Cardiac fibroblast (primary cell): Measurements from ENCODE around the gene ZNF664.
A peak's percentile ranks its signal among the peaks of the same experiment; 100 is the strongest.

ENCODE experiments used
- DNase-seq, 2 donors: peaks; one replicate each; pipeline versions ENCODE4 v3.0.0 to v3.0.0-alpha.2; 2010; ENCODE audit warnings: low read depth in 2 of 2
- H3K4me3 ChIP-seq, 2 donors: replicated peaks in 1 of 2; 1 replicate in 1 of 2; 2 replicates in 1 of 2; pipeline ENCODE4 v1.5.1; 2011; ENCODE audit warnings: low read depth in 2 of 2, low read length in 2 of 2, mild to moderate bottlenecking in 2 of 2, moderate library complexity in 1 of 2
- TF ChIP-seq, protein P1 (sequence below): IDR thresholded peaks from one replicate; pipeline ENCODE4 v1.5.1; 2011; ENCODE audit warnings: low read depth, mild to moderate bottlenecking, low read length, inconsistent platforms

ZNF664 gene

DNA sequence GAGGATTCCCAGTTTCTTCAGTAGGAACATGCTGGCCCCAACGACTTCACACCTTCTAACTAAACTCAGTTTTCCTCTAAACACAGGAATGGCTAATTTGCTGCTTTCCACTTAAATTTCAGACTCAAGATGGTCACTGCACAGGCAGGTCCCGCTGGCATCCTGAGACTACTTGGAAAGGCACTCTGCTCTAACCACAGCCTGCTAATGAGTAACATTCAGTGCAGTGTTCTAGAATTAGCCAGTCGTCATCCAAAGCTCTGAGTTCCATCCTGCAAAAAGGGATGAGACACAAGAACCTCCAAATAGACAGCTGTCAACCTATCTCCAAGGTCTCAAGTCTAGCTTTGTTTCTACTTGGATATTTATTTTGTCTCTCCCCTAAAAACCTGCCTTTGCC is 6.4 kb upstream of the ZNF664 start:
- TF ChIP-seq, protein P1, sequence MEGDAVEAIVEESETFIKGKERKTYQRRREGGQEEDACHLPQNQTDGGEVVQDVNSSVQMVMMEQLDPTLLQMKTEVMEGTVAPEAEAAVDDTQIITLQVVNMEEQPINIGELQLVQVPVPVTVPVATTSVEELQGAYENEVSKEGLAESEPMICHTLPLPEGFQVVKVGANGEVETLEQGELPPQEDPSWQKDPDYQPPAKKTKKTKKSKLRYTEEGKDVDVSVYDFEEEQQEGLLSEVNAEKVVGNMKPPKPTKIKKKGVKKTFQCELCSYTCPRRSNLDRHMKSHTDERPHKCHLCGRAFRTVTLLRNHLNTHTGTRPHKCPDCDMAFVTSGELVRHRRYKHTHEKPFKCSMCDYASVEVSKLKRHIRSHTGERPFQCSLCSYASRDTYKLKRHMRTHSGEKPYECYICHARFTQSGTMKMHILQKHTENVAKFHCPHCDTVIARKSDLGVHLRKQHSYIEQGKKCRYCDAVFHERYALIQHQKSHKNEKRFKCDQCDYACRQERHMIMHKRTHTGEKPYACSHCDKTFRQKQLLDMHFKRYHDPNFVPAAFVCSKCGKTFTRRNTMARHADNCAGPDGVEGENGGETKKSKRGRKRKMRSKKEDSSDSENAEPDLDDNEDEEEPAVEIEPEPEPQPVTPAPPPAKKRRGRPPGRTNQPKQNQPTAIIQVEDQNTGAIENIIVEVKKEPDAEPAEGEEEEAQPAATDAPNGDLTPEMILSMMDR: no peak
- DNase-seq: peak; percentile 23 to 65
- no peak overlapping the region for H3K4me3 ChIP-seq

DNA sequence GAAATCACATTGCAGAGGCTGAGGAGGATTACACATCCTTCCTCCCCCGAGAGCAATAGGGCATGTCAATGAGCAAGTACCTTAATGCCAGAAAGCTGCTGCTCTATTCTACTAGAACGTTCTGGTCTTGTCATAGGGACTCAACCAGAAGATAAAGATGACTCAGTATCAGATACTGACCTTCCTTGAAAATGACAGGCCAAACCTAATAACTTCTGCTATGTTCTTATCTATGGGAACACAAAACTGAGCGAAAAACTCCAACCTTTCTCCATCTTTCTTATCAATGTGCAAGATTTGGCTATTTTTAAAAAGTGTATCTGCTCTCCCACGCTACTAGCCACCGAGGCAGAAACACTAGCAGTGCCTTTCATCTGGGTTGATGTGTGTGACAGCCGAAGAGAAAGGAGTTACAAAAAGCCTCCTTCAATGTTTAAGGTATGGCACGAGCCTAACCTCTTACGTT is 5.9 kb upstream of the ZNF664 start:
- TF ChIP-seq, protein P1: no peak
- DNase-seq: peak in 1 of 2 donors; percentile 19
- no peak overlapping the region for H3K4me3 ChIP-seq

DNA sequence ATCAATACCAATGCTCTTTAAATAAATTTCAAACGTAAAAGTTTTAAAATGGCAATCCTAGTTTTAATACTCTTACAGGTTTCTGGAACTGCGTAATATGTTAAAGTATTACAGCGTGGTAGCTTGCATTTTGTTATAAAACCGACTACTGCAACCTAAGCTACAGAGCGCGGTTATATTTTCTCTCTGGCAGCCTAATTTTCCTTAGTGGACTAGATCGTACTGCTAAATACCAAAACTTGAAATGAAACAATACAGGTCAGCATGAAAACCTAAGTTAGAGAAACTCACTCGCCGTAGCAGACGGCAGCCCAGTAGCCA is 1.6 kb upstream of the ZNF664 start:
- TF ChIP-seq, protein P1: no peak
- H3K4me3 ChIP-seq: peak overlapping the region; percentile 80 to 83
- peak in 1 of 2 donors; percentile 53 for DNase-seq

DNA sequence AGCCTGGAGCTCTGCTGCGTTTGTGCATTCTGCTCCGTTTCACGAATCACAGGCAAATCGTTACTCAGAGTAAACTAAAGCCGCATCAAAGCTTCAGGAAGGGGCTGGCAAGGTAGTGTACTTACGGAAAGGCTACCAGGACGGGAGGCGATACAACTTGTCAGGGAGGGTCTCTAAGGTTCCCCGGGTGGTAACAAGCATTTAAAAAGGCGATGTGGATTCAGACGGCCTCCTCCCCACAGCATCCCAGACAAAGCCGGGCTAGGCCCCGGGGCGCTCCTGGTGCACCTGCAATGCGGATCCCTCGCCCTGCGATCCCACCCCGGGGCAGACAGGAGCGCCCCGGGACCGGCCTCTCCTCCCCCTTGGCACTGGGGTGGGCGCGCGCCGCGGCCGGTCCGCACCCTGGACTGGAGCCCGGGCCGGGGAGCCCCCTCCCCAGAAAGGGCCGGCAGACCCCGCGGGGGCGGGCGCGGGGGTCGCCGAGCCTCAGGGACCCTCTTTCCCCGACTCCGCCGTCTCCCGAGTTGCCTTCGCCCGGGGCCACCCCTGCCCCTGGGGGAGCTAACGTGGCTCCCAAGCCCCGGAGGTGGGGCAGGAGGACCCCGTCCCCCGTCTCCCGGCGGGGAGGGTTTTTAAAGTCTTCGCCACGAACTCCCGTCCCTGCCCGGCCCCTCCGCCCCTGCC is 1.1 kb upstream of the ZNF664 start:
- H3K4me3 ChIP-seq: peak overlapping the region; percentile 80 to 83
- peak in 1 of 2 donors; percentile 47 for DNase-seq
- TF ChIP-seq, protein P1: no peak

DNA sequence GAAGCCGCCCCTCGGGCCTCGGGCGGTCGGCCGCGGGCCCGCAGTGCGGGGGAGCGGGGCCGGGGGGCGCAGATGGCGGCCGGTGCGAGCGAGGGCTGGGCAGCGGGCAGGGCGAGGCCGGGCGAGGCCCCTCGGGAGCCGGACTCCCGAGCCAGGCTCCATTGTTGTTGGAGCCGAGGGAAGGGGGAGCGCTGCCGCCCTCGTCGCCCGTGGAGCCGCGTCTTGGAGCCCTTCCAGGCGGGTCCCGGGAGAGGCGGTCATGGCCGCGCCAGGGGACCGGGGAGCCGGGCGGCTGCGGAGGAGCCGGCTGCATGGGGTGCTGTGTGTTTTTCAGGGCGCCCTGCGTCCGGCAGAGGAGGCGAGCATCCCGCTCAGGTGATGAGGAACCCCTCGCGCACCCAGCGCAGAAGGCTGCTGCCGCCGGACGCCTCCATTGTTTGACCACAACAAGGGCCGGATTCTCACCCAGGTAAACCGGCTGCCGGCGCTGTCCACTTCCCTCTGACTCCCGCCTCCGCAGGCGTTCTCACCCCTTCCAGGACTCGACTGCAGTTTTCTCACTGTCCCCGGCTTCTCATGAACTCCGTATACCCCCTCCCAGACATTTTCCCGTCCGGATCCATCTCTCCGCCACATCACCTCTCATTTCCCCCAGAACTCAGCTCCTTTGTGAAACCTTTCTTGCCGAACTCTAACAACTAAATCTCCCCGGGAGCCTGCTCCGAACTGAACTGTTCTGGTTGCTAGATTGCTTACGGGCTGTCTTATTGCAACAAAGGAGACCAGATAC is 732 bp downstream of the ZNF664 start:
- peak; percentile 17 to 21 for DNase-seq
- H3K4me3 ChIP-seq: peak overlapping the region; percentile 72 to 83
- TF ChIP-seq, protein P1: no peak

DNA sequence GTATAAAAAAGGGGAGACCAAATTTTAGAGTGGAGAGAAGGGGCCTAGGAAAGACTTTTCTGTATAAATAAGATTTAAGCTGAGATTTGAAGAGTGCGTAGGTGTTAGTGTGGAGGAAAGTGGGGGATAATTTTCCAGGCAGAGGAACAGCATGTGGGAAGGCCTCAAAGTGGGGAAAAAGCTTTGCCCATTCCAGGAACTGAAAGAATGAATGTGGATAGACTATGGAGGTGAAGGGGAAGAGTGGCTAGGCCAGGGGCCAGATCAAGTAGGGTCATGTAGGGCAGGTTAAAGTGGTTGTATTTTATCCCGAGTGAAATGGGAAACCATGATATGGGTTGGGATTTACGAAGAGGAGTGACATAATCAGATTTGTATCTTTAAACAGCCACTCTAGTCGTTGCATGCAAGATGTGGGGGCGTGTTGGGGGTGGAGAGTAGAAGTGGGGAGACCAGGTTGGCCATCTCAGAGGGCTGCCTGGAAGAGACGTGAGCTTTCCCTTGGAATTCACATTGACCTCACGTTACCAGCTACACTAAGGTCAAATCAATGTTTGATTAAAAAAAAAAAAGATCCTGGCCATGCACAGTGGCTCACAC is 3.3 kb downstream of the ZNF664 start:
- TF ChIP-seq, protein P1: no peak
- no peak for DNase-seq
- H3K4me3 ChIP-seq: no peak overlapping the region
